Activated CD8-positive, alpha-beta T cell treated with anti-CD3 and anti-CD28 coated beads for 36 hours (primary cell): Measurements from ENCODE around the gene C16orf89. TPM values are rescaled to one million over a fixed set of nuclear protein-coding genes. Genes with fewer than 3 reads are reported as not detected.
"Not testable (repeated sequence)": the region's sequence is repeated elsewhere in the genome, so short reads cannot be mapped to it uniquely, and the experiment has no call there.

Experiments
- ATAC-seq: fragments of 200-7000 bp; cut with Tn5 transposase; one replicate; pipeline ENCODE4 v1.10.0; 2021; ENCODE audit warnings: mild to moderate bottlenecking, moderate library complexity
- CTCF ChIA-PET: fragments of 350-600 bp; sonication (Branson Sonifier 250); formaldehyde crosslinking; loops from one replicate; lab custom pipeline; 2021; ENCODE audit warnings: antibody characterized with exemption; lab: Charles Lee
- POLR2A ChIA-PET: fragments of 350-600 bp; sonication (Branson Sonifier 250); formaldehyde crosslinking; loops from one replicate; lab custom pipeline; 2021; ENCODE audit warnings: antibody characterized with exemption; lab: Charles Lee
- DNase-seq: peaks from one replicate; pipeline ENCODE4 v3.0.0-alpha.2; 2020
- H3K27ac Mint-ChIP-seq: one replicate; pipeline ENCODE4 v1.8.0; 2021; ENCODE audit warnings: mild to moderate bottlenecking, mixed read lengths
- H3K27me3 Mint-ChIP-seq: one replicate; pipeline ENCODE4 v1.8.0; 2021; ENCODE audit warnings: mixed read lengths
- H3K36me3 Mint-ChIP-seq: one replicate; pipeline ENCODE4 v1.8.0; 2021; ENCODE audit warnings: low read depth, mixed read lengths
- H3K4me1 Mint-ChIP-seq: one replicate; pipeline ENCODE4 v1.8.0; 2021; ENCODE audit warnings: low read depth, mixed read lengths
- H3K4me3 Mint-ChIP-seq: one replicate; pipeline ENCODE4 v1.8.0; 2021; ENCODE audit warnings: mild to moderate bottlenecking, moderate library complexity, mixed read lengths
- H3K9me3 Mint-ChIP-seq: one replicate; pipeline ENCODE4 v1.8.0; 2021; ENCODE audit warnings: mixed read lengths
- CTCF ChIP-seq: fragments of 200-600 bp; IDR thresholded peaks from one replicate; pipeline ENCODE4 v1.8.0; 2022; ENCODE audit warnings: antibody characterized with exemption, mild to moderate bottlenecking
- intact Hi-C: fragments of 100-400 bp; cut with micrococcal nuclease; formaldehyde crosslinking; loops from one replicate; pipeline ENCODE4 v1.10.0; 2022
- total RNA-seq, 2 experiments: library from RNA; stranded (reverse); gene quantifications; one replicate each; pipeline ENCODE4 v1.2.3, GENCODE V29; 2021

The C16orf89 gene
- total RNA-seq, 2 experiments from 2014 or later, result not detected

- H3K27ac Mint-ChIP-seq, result no peak overlapping the region
- no peak for DNase-seq
- TF ChIP-seq CTCF, result no peak
- POLR2A ChIA-PET, result no interaction called here
- intact Hi-C loops, result no loop called here
- CTCF ChIA-PET, result no interaction called here
- ATAC-seq, result no peak
- H3K4me1 Mint-ChIP-seq, result no peaks in the 10 kb centered on the region
- no peaks in the 10 kb centered on the region for H3K27me3 Mint-ChIP-seq
- H3K4me3 Mint-ChIP-seq, result no peak overlapping the region
- H3K9me3 Mint-ChIP-seq, result no peaks in the 10 kb centered on the region
- H3K36me3 Mint-ChIP-seq, result no peaks in the 10 kb centered on the region
Measured at GRCh38 chr16:5046914-5047313, 18.8 kb downstream of the C16orf89 start.

- POLR2A ChIA-PET, result interaction anchor here (0.7 kb wide), 1 partner anchor 11 kb away, joined by 3 read pairs; the partner anchor contains the start of gene NAGPA
- no peak for DNase-seq
- Mint-ChIP-seq H3K9me3 (no peaks in the 10 kb centered on the region), H3K27ac (no peak overlapping the region), H3K27me3 (no peaks in the 10 kb centered on the region), H3K36me3 (no peaks in the 10 kb centered on the region), H3K4me1 (no peaks in the 10 kb centered on the region), H3K4me3 (no peak overlapping the region)
- intact Hi-C loops, result no loop called here
- CTCF ChIA-PET, result interaction anchor here (1.3 kb wide), 1 partner anchor 11 kb away, joined by 3 read pairs; no protein-coding TSS in a partner anchor
- no peak for ATAC-seq
- no peak for TF ChIP-seq CTCF
Measured at GRCh38 chr16:5045499-5046115, 20.1 kb downstream of the C16orf89 start.

- DNase-seq, H3K9me3 Mint-ChIP-seq, ATAC-seq, H3K4me3 Mint-ChIP-seq, H3K36me3 Mint-ChIP-seq, H3K27ac Mint-ChIP-seq, intact Hi-C loops, H3K4me1 Mint-ChIP-seq, H3K27me3 Mint-ChIP-seq: not testable (repeated sequence)
- POLR2A ChIA-PET, result interaction anchor here (0.7 to 1.1 kb wide), 2 partner anchors 10 to 87 kb away, joined by 3 read pairs; partner anchors contain the start of genes NAGPA and SEC14L5
- CTCF ChIA-PET, result interaction anchor here (1.3 kb wide), 1 partner anchor 12 kb away, joined by 3 read pairs; no protein-coding TSS in a partner anchor
Measured at GRCh38 chr16:5044581-5044980, 21.2 kb downstream of the C16orf89 start.

- H3K9me3 Mint-ChIP-seq, result no peaks in the 10 kb centered on the region
- DNase-seq, result no peak
- no peak overlapping the region for H3K4me3 Mint-ChIP-seq
- ChIA-PET CTCF (interaction anchor here (1.3 kb wide), 1 partner anchor 12 kb away, joined by 3 read pairs; no protein-coding TSS in a partner anchor), POLR2A (interaction anchor here (1.1 kb wide), 1 partner anchor 86 kb away, joined by 3 read pairs; the partner anchor contains the start of gene SEC14L5)
- no peaks in the 10 kb centered on the region for H3K27me3 Mint-ChIP-seq
- H3K27ac Mint-ChIP-seq, result no peak overlapping the region
- ATAC-seq, result no peak
- intact Hi-C loops, result no loop called here
- no peak for TF ChIP-seq CTCF
- no peaks in the 10 kb centered on the region for H3K36me3 Mint-ChIP-seq
- H3K4me1 Mint-ChIP-seq, result no peaks in the 10 kb centered on the region
Measured at GRCh38 chr16:5044011-5044540, 21.7 kb downstream of the C16orf89 start.

GRCh38 chr16:5042574-5043171 is 23.1 kb downstream of the C16orf89 start:
- ChIA-PET POLR2A (no interaction called here), CTCF (no interaction called here)
- no peak for ATAC-seq
- no peak for TF ChIP-seq CTCF
- no peak overlapping the region for H3K27ac Mint-ChIP-seq
- no peaks in the 10 kb centered on the region for H3K9me3 Mint-ChIP-seq
- no peaks in the 10 kb centered on the region for H3K36me3 Mint-ChIP-seq
- no peak for DNase-seq
- H3K4me1 Mint-ChIP-seq, result no peaks in the 10 kb centered on the region
- no peaks in the 10 kb centered on the region for H3K27me3 Mint-ChIP-seq
- intact Hi-C loops, result no loop called here
- no peak overlapping the region for H3K4me3 Mint-ChIP-seq
